ENCODE results near the gene COL23A1. TPM values are rescaled to one million over a fixed set of nuclear protein-coding genes. Genes with fewer than 3 reads are reported as not detected.
A peak's percentile ranks its signal among the peaks of the same experiment; 100 is the strongest.

COL23A1 gene
- total RNA-seq, 1 donor from 2014 or later, result 0.55 TPM

GRCh38 chr5:178463321-178464155 is 126.7 kb downstream of the COL23A1 start:
- peak; percentile 74 for DNase-seq (ENCODE audit: low spot score)

DNA sequence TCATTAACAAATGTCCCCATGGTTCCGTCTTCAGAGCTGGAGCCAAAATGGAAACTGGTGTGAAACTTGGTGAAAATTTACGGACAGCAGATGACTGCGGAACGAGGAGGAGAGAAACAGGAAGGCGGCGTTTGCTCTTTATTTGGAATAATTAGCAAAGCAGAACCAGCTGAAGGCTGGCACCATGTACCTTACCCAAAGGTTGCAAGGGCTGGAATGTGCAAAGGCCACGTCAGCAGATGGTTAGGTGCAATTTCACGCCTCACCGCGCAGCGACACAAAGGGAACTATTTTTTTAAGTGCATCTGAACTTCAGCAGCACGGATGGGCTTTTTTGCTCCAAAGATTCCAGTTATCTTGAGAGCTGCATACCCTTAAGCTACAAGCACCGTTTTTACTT is 127.4 kb downstream of the COL23A1 start:
- DNase-seq (ENCODE audit: low spot score), result peak; percentile 51

- no peak for DNase-seq (ENCODE audit: low spot score)
Measured at GRCh38 chr5:178462076-178462475, 128.1 kb downstream of the COL23A1 start.

- DNase-seq (ENCODE audit: low spot score), result peak; percentile 90
Measured at GRCh38 chr5:178461004-178461730, 129.0 kb downstream of the COL23A1 start.

DNA sequence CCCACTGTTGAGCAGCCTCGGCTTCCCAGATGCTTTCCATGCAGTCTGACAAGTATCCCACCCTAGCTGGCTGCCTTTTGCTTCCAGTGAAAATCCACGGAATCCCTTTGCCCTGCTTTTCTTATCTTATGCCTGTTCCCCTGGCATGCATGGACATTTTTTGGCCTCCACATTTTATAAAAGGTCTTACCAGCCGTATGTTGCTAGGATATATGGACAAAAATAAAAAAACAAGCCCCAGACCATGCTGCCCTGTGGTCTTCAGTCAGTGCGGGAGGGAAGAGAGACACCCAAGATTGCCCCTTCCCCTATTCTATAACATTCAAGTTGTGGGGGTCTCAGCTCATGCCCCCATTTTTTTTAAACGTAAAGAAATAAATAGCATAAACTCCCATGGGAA is 129.6 kb downstream of the COL23A1 start:
- DNase-seq (ENCODE audit: low spot score), result no peak

GRCh38 chr5:178460174-178460573 is 130.0 kb downstream of the COL23A1 start:
- DNase-seq (ENCODE audit: low spot score), result peak; percentile 60

DNA sequence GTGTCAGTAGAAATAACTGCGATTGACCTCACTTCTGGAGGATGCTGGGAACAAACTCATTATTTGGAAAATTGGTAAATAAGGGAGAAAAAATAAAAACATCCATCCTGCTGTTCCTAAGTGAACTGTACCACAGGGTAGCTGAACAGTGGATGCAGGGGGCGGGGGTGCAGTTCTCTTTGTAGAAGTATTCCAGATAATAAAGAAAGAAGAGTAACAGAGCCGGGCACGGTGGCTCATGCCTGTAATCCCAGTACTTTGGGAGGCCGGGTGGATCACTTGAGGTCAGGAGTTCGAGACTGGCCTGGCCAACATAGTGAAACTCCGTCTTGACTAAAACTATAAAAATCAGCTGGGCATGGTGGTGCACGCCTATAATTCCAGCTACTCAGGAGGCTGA is 132.1 kb downstream of the COL23A1 start:
- DNase-seq (ENCODE audit: low spot score), result peak; percentile 78

- no peak for DNase-seq (ENCODE audit: low spot score)
Measured at GRCh38 chr5:178457471-178457870, 132.7 kb downstream of the COL23A1 start.

DNA sequence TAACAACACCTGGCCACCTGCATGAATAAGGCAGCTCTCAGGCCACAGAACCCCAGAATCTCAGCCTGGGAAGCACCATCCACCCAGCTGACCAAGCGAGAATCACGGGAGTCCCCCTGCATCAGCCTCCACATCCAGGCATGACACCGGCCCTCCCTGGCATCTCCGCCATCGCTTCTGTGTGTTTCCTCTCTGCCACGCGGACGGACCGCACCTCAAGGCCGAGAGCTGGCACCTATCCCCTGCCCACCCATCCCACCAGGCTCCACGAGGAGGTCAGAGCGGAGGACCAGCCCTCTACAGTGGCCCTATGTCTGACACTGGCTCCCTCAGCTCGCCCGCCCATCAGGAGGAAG is 134.7 kb downstream of the COL23A1 start:
- DNase-seq (ENCODE audit: low spot score), result peak; percentile 80

- peak; percentile 83 for DNase-seq (ENCODE audit: low spot score)
Measured at GRCh38 chr5:178454821-178455479, 135.2 kb downstream of the COL23A1 start.

- DNase-seq (ENCODE audit: low spot score), result peak; percentile 60
Measured at GRCh38 chr5:178454303-178454702, 135.9 kb downstream of the COL23A1 start.

GRCh38 chr5:178453224-178453623 is 137.0 kb downstream of the COL23A1 start:
- no peak for DNase-seq (ENCODE audit: low spot score)

GRCh38 chr5:178450121-178451028 is 139.8 kb downstream of the COL23A1 start:
- peak; percentile 28 for DNase-seq (ENCODE audit: low spot score)

DNA sequence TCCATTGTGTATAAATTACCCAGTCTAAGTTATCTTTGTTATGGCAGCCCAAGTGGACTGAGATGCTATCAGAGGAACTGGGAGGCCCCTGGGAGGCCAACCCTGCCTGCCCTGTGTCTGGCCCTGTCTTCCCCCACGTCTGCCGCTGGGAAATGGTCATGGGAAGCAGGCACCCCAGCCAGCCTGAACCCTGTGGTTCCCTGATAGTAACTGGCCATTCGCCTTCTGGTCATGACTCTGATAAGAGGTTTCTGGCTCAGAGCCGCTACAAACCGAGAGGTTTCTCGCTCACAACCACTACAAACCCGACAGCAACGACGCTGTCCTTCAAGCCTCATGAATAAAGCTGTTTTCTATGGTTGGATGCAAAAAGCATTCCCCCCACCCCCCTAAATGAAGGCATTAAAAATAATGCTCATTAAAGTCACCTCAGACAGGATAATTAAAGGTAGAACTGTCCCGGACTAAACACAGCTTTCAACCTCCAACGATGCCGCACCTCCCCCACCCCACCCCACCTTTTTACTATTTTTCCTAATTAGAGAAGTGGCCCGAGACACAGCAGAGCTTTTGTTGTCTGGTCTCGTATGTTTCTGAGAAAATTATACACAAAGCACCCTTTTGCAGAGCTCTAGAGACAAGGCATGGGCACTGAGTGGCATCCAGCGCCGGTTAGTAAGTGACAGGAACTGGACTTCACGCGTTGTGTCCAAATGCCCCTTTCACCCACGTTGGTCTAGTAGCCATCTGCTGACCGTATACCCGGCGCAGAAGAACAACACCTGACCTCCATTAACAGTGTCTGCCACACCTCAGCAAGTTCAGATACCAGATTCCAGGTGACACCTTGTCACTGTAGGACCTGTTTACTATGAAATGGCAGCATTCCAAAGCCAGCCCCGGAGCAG is 140.8 kb downstream of the COL23A1 start:
- DNase-seq (ENCODE audit: low spot score), result peak; percentile 45

DNA sequence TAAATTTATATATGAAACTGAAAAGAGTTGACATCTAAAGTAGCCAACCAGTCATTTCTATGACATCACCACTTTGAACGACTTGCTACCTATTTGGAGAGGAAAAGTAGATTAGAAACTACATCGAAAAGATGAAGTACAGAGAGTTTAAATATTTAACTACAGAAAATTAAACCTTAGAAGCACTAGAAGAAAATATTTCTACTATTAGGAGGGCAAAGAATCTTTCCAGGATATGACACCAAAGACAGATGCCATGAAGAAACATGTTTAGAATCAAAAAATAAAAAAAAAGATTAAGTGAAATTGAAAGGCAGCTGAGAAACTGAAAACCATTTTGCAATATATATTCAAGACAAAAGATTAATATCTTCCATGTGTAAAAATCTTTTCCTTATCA is 144.7 kb downstream of the COL23A1 start:
- DNase-seq (ENCODE audit: low spot score), result no peak

DNA sequence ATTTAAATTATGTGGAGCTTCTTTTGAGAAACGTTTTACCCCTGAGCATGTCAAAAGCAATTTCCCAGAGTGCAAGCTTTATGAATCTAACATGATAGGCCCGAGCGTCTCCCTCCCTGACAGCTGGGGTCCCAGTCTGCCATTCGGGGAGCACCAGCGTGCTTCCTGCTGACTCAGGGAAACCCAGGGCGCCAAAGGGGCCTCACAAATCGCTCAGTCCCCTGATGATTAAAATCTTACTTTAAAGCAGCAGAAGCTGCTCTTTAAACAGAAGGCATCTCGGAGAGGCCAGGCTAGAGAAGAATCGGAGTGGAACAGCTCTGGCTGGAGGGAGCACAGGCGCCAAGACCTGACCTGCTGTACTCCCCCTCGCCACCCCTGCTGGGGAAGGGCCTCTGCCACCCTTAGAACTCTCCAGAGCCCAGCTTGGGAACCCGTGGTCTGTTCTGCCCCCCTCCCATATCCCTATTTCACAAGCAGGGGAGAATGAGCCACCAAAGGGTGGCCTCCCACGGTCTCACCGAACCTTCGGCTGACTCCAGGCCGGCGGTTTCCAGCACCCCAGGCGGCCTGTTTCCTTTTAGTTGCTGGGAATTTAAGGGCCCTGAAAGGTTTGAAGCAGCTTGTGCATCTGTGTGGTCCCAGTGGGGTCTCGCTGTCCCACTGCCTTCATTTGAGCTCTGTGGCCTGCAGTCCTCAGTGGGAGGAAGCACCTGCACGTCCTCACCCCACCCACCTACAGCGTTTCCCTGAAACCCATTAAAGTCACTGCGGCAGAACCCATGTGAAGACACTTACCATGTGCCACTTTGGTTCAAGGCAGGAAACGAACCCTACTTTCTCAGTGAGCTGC is 147.6 kb downstream of the COL23A1 start:
- DNase-seq (ENCODE audit: low spot score), result peak; percentile 67

DNA sequence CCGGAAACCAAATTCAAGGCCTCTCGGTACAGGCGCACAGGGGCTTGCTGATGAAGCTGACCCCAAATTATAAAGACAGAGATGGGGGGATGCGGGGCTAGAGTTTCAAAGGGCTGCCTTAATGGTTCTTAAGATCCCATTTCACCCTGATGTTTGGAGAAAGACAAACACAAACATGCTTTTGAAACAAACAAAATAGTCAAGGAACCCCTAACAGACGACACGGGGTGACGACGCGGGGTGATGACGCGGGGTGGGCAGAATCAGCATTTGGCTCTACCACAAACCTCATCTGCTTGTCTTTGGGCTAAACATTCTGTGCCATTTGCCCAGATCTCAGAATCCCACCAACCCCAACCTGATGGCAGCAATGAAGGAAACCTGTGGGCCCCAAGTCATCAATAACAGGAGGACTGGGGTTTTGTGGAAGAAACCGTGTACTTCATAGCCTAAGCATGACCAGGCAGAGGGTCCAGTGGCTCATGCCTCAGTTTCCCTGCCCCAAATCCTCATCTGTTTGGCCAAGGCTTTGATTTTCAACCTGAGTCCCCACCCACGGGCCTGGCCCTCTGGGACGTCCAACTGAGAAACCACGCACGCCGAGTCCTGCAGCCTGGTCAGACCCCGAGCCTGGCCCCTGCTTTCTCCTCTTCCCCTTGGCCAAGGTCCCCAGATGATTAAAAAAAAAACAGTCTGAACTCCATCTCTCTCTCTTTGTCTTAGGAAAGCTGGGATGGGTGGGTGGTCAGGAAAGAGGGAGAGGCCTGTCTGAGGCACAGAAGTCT is 148.5 kb downstream of the COL23A1 start:
- peak; percentile 73 for DNase-seq (ENCODE audit: low spot score)

DNA sequence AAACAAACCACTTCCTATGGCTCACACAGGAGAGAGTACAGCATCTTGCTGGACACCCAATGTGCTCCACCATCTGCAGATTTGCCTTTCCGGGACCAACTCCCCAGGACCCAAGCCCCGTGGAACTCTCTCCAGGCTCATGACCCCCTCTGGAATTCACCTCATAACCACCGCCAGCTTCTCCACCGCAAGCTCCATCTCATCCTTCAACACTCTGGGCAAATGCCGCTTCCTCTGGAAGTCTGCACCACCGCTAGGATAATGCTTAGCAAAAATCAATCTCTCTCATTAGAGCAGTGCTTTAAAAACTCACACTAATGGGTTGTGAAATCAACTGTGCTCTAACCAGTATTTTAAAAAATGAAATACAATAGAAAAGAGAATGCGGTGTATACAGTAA is 150.0 kb downstream of the COL23A1 start:
- peak; percentile 41 for DNase-seq (ENCODE audit: low spot score)
